ENCODE results near the gene CFAP100. TPM values are rescaled to one million over a fixed set of nuclear protein-coding genes. Genes with fewer than 3 reads are reported as not detected.

The CFAP100 gene
- total and polyA plus RNA-seq, 9 of the 15 experiments (the other 6 are each of a cell fraction or from before 2014, with no cell fraction given) = not detected

- TF ChIP-seq ZBTB40 (IDR thresholded peaks at IDR 0.05) = no peak
- no peak for TF ChIP-seq ZBTB40 (CRISPR knock-in tag; IDR thresholded peaks at IDR 0.05)
- no peak for TF ChIP-seq ZNF140 (CRISPR knock-in tag; IDR thresholded peaks at IDR 0.05)
- TF ChIP-seq ZBTB49 (CRISPR knock-in tag; IDR thresholded peaks at IDR 0.05; ENCODE audit: borderline replicate concordance) = no peak
- TF ChIP-seq HLTF (IDR thresholded peaks at IDR 0.05) = no peak
- TF ChIP-seq ID3 (CRISPR knock-in tag; IDR thresholded peaks at IDR 0.05) = no peak
- no peak for TF ChIP-seq ID3 (tag; IDR thresholded peaks at IDR 0.05)
These were observed 16.4 kb upstream of the CFAP100 start (continued) for GRCh38 chr3:126378341-126378751.

Data from K562 (cell line).